ENCODE results near the gene S100A6. TPM values are rescaled to one million over a fixed set of nuclear protein-coding genes. Genes with fewer than 3 reads are reported as not detected.
"Not testable (repeated sequence)": the region's sequence is repeated elsewhere in the genome, so short reads cannot be mapped to it uniquely, and the experiment has no call there.

S100A6 gene
- total RNA-seq, 1 donor from 2014 or later: 418 TPM

- peak; percentile 74 for DNase-seq (ENCODE audit: low spot score)
Observed at GRCh38 chr1:153536671-153537375, 1.0 kb upstream of the S100A6 start.

GRCh38 chr1:153536012-153536670 lies 350 bp upstream of the S100A6 start:
- DNase-seq (ENCODE audit: low spot score): peak; percentile 93
- intact Hi-C loops (cut with DNase I): no loop called here

More at GRCh38 chr1:153536671-153537375, 1.0 kb upstream of the S100A6 start:
- intact Hi-C loops (cut with DNase I): no loop called here

GRCh38 chr1:153534925-153535241 lies 908 bp downstream of the S100A6 start:
- DNase-seq (ENCODE audit: low spot score): peak; percentile 70
- intact Hi-C loops (cut with DNase I): loop anchor here (5.0 kb wide), 1 partner anchor 82 kb away; the partner anchor contains the start of gene S100A14

- peak; percentile 56 for DNase-seq (ENCODE audit: low spot score)
- intact Hi-C loops (cut with DNase I): loop anchor here (5.0 kb wide), 1 partner anchor 83 kb away; the partner anchor contains the start of gene S100A14
Observed at GRCh38 chr1:153534226-153534924, 1.4 kb downstream of the S100A6 start.

- peak; percentile 76 for DNase-seq (ENCODE audit: low spot score)
- intact Hi-C loops (cut with DNase I): loop anchor here (1.0 to 5.0 kb wide), 3 partner anchors 22 to 84 kb away; partner anchors contain the start of gene S100A14
Observed at GRCh38 chr1:153533689-153534201, 2.0 kb downstream of the S100A6 start.

- intact Hi-C loops (cut with DNase I): loop anchor here (1.0 to 5.0 kb wide), 3 partner anchors 22 to 84 kb away; partner anchors contain the start of gene S100A14
- DNase-seq (ENCODE audit: low spot score): peak; percentile 96
Observed at GRCh38 chr1:153532769-153533599, 2.8 kb downstream of the S100A6 start.

GRCh38 chr1:153532181-153532580 lies 3.6 kb downstream of the S100A6 start:
- no peak for DNase-seq (ENCODE audit: low spot score)
- intact Hi-C loops (cut with DNase I): loop anchor here (5.0 kb wide), 1 partner anchor 85 kb away; the partner anchor contains the start of gene S100A14

GRCh38 chr1:153531638-153532037 lies 4.2 kb downstream of the S100A6 start:
- intact Hi-C loops (cut with DNase I): loop anchor here (5.0 kb wide), 1 partner anchor 86 kb away; the partner anchor contains the start of gene S100A14
- no peak for DNase-seq (ENCODE audit: low spot score)

- intact Hi-C loops (cut with DNase I): no loop called here
- DNase-seq (ENCODE audit: low spot score): no peak
Observed at GRCh38 chr1:153527683-153528040, 8.1 kb downstream of the S100A6 start.

- intact Hi-C loops (cut with DNase I): no loop called here
- peak; percentile 29 for DNase-seq (ENCODE audit: low spot score)
Observed at GRCh38 chr1:153527023-153527682, 8.6 kb downstream of the S100A6 start.

GRCh38 chr1:153526132-153526543 lies 9.7 kb downstream of the S100A6 start:
- intact Hi-C loops (cut with DNase I): no loop called here
- DNase-seq (ENCODE audit: low spot score): peak; percentile 73

- no peak for DNase-seq (ENCODE audit: low spot score)
- intact Hi-C loops (cut with DNase I): no loop called here
Observed at GRCh38 chr1:153525088-153525728, 10.6 kb downstream of the S100A6 start.

- intact Hi-C loops (cut with DNase I): not testable (repeated sequence)
Observed at GRCh38 chr1:153522353-153523048, 13.3 kb downstream of the S100A6 start.

GRCh38 chr1:153521808-153522207 lies 14.0 kb downstream of the S100A6 start:
- DNase-seq (ENCODE audit: low spot score); intact Hi-C loops (cut with DNase I): not testable (repeated sequence)

More at GRCh38 chr1:153522353-153523048, 13.3 kb downstream of the S100A6 start:
- peak; percentile 14 for DNase-seq (ENCODE audit: low spot score)

GRCh38 chr1:153520818-153521476 lies 14.8 kb downstream of the S100A6 start:
- intact Hi-C loops (cut with DNase I): no loop called here
- no peak for DNase-seq (ENCODE audit: low spot score)

GRCh38 chr1:153520137-153520691 lies 15.6 kb downstream of the S100A6 start:
- DNase-seq (ENCODE audit: low spot score); intact Hi-C loops (cut with DNase I): not testable (repeated sequence)

- DNase-seq (ENCODE audit: low spot score): no peak
- intact Hi-C loops (cut with DNase I): no loop called here
Observed at GRCh38 chr1:153519242-153519641, 16.5 kb downstream of the S100A6 start.
